ES-I3 (cell line): Measurements from ENCODE around the gene ACTR3C.

Source experiments
- H3K36me3 ChIP-seq: 2 replicates; pipeline ENCODE4 v1.6.1; 2013; ENCODE audit warnings: mild to moderate bottlenecking, low read length, control low read depth, moderate library complexity; ENCODE audit not compliant: insufficient read depth
- H3K4me1 ChIP-seq: 2 replicates; pipeline ENCODE4 v1.6.1; 2013; ENCODE audit warnings: mild to moderate bottlenecking, control low read depth, low read length; ENCODE audit not compliant: insufficient read depth
- H3K9ac ChIP-seq: 2 replicates; pipeline ENCODE4 v1.6.1; 2013; ENCODE audit warnings: low read depth, mild to moderate bottlenecking, low read length, moderate library complexity
- H3K9me3 ChIP-seq: 2 replicates; pipeline ENCODE4 v1.6.1; 2013; ENCODE audit warnings: mild to moderate bottlenecking, low read length, moderate library complexity; ENCODE audit not compliant: control insufficient read depth, insufficient read depth

Gene ACTR3C

GRCh38 chr7:150335108-150335773, 11.9 kb upstream of the ACTR3C start:
- Histone ChIP-seq H3K4me1 (peaks cover 6% of the 10 kb centered on the region), H3K36me3 (no peaks in the 10 kb centered on the region), H3K9me3 (no peaks in the 10 kb centered on the region), H3K9ac (no peak overlapping the region)

GRCh38 chr7:150334108-150334507, 10.8 kb upstream of the ACTR3C start:
- H3K36me3 ChIP-seq = peaks cover 5% of the 10 kb centered on the region; the same call in 1 of the 2 replicates
- no peak overlapping the region for H3K9ac ChIP-seq
- H3K9me3 ChIP-seq = no peaks in the 10 kb centered on the region
- H3K4me1 ChIP-seq = peaks cover 15% of the 10 kb centered on the region

DNA sequence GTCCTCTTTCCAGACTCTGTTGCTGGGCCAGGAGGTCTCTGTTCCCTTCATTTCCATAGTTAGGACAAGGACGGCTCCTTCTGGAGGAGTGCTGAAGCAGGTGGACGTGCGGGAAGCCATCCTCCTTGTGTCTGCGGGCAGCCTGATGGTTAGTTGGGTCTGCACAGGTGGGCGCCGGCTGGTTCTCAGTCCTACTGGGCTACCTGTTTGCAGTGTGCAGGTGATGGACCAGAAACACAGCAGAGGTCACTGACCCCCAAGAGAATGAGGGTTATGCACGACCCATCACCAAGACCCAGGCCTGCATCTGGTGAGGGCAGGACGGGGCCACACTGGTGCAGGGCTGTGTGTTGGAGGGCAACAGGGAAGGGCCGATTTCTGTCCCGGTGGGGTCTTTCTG, 10.3 kb upstream of the ACTR3C start:
- H3K9me3 ChIP-seq = no peaks in the 10 kb centered on the region
- no peak overlapping the region for H3K9ac ChIP-seq
- peaks cover 5% of the 10 kb centered on the region; the same call in 1 of the 2 replicates for H3K36me3 ChIP-seq
- peaks cover 19% of the 10 kb centered on the region for H3K4me1 ChIP-seq

GRCh38 chr7:150332852-150333635, 9.7 kb upstream of the ACTR3C start:
- H3K9ac ChIP-seq = no peak overlapping the region
- peaks cover 21% of the 10 kb centered on the region for H3K4me1 ChIP-seq
- no peaks in the 10 kb centered on the region for H3K9me3 ChIP-seq
- peaks cover 5% of the 10 kb centered on the region; the same call in 1 of the 2 replicates for H3K36me3 ChIP-seq

GRCh38 chr7:150330211-150330885, 7.0 kb upstream of the ACTR3C start:
- H3K36me3 ChIP-seq = peaks cover 15% of the 10 kb centered on the region; the same call in 1 of the 2 replicates
- no peaks in the 10 kb centered on the region for H3K9me3 ChIP-seq
- H3K9ac ChIP-seq = no peak overlapping the region
- H3K4me1 ChIP-seq = peaks cover 15% of the 10 kb centered on the region; the same call in 1 of the 2 replicates

DNA sequence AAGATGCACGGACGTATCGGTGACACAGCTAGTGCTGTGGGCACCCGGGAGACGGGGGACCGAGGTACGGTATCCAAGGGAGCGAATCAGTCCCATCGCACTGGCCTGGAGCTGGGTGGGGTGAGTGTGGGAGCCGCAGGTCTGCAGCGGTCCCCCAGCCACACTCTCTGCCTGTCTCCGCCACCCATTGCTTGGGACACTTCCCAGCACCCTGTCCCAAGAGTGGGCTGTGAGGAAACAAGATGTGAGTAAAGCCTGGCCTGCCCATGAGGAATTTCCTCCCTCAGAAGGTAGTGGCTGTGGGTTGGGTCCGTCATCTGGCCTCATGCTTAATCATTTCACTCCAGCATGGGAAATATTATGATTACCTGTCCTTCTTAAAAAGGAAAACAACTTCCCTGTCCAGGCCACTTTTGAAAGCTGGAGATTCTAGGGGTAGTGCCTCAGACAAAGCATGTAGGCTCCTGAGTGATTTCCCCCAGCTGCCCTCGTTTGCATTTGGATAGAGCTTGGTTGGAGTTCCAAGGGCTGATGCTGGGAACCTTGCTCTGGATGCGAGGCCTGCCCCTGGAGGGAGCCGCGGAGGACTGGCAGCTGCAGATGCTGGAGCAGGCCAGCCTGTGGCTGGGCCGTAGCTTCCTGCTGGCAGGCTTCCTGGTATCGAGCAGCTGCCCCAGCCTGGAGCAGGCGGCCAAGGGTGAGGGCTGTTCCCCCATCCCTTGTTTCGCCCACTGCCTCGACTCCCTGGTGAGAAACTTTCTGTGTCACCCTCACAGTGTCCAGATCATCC, 6.2 kb upstream of the ACTR3C start:
- peaks cover 15% of the 10 kb centered on the region; the same call in 1 of the 2 replicates for H3K36me3 ChIP-seq
- peaks cover 19% of the 10 kb centered on the region; the same call in 1 of the 2 replicates for H3K4me1 ChIP-seq
- H3K9me3 ChIP-seq = no peaks in the 10 kb centered on the region
- no peak overlapping the region for H3K9ac ChIP-seq

GRCh38 chr7:150327308-150327707, 4.0 kb upstream of the ACTR3C start:
- H3K36me3 ChIP-seq = peaks cover 15% of the 10 kb centered on the region; the same call in 1 of the 2 replicates

DNA sequence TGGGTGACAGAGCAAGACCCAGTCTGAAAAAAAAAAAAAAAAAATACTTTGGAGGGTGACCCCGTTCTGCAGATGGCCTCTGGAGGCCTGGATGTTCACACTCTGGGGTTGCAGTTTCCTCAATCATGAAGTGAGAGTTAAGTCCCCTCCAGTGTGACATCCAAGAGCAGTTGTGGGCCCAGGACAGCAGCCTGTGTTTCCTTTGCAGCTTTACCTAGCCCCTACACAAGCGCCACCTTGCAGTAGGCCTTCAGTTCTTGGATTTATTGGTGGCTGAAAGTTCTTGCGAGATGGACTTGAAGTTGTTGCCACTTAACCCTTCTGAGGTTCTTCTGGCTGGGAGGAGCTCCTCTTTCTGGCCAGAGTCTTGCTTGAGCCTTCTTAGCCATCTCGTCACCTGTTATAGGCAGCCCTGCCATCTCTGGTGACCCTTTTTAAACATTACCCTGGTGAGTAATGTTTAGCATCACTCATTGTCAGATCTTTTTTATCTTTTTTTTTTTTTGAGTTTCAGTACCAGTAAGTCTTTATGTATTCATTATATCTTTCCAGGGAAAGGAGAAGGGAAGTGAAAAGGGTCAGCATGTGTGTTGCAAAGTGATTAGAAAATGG, 3.4 kb upstream of the ACTR3C start:
- Histone ChIP-seq H3K9me3 (no peaks in the 10 kb centered on the region; the same call in 1 of the 2 replicates), H3K4me1 (peaks cover 21% of the 10 kb centered on the region; the same call in 1 of the 2 replicates), H3K9ac (no peak overlapping the region), H3K36me3 (peaks cover 15% of the 10 kb centered on the region; the same call in 1 of the 2 replicates)

More at GRCh38 chr7:150327308-150327707, 4.0 kb upstream of the ACTR3C start:
- Histone ChIP-seq H3K4me1 (peaks cover 19% of the 10 kb centered on the region; the same call in 1 of the 2 replicates), H3K9ac (no peak overlapping the region), H3K9me3 (no peaks in the 10 kb centered on the region)

GRCh38 chr7:150325901-150326300, 2.6 kb upstream of the ACTR3C start:
- Histone ChIP-seq H3K9ac (no peak overlapping the region), H3K36me3 (peaks cover 15% of the 10 kb centered on the region; the same call in 1 of the 2 replicates), H3K4me1 (peaks cover 24% of the 10 kb centered on the region; the same call in 1 of the 2 replicates), H3K9me3 (no peaks in the 10 kb centered on the region; the same call in 1 of the 2 replicates)

GRCh38 chr7:150325110-150325611, 1.8 kb upstream of the ACTR3C start:
- H3K4me1 ChIP-seq = peaks cover 26% of the 10 kb centered on the region; the same call in 1 of the 2 replicates
- H3K9me3 ChIP-seq = no peaks in the 10 kb centered on the region; the same call in 1 of the 2 replicates
- H3K9ac ChIP-seq = no peak overlapping the region
- peaks cover 15% of the 10 kb centered on the region; the same call in 1 of the 2 replicates for H3K36me3 ChIP-seq

- peak overlapping the region; percentile 71; the same call in 1 of the 2 replicates for H3K9ac ChIP-seq
- H3K4me1 ChIP-seq = peaks cover 20% of the 10 kb centered on the region; the same call in 1 of the 2 replicates
- H3K9me3 ChIP-seq = no peaks in the 10 kb centered on the region; the same call in 1 of the 2 replicates
- peaks cover 10% of the 10 kb centered on the region; the same call in 1 of the 2 replicates for H3K36me3 ChIP-seq
These were observed 1.1 kb upstream of the ACTR3C start for GRCh38 chr7:150324373-150324961.

DNA sequence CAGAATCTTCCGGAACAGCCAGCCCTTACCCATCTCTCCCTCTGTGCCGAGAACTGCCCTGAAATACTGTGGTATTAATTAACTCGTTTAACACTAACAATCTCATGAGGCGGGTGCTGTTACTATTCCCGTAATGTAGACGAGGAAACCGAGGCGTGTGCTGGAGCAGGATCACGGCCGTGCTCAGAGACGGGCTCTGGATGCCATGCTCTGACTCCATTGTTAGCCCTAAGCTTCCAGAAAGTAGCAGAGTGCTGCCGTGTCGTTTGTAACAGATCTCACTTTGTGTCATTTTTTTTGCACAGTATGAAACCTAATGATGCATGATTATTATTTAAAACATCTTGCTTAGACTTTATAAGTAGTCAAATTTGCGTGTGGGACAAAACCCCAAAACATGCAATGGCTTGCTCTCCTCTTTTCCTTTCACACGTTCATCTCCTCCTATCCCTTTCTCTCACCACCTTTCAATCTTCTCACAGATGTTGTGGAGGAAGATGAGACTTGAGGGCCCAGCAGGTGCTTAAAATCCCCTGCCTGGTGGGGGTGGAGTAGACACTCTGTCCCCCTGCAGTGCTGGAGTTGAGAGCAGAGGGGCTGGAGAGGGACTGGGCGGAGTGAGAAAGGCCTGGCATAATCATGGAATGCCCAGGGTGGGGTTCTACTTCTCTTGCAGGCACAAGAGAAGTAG, 482 bp upstream of the ACTR3C start:
- 0 out of 2 replicates have a peak, but pooled peaks cover 14% of the 10 kb centered on the region for H3K4me1 ChIP-seq
- no peaks in the 10 kb centered on the region; the same call in 1 of the 2 replicates for H3K9me3 ChIP-seq
- H3K9ac ChIP-seq = peak overlapping the region; percentile 71
- peaks cover 10% of the 10 kb centered on the region; the same call in 1 of the 2 replicates for H3K36me3 ChIP-seq
